ENCODE measurements around the gene DEAF1. TPM values are rescaled to one million over a fixed set of nuclear protein-coding genes. Genes with fewer than 3 reads are reported as not detected.

DEAF1 gene
- total RNA-seq, 4 donors from 2014 or later = 31.1 to 57.0 (median 39.6) TPM

DNA sequence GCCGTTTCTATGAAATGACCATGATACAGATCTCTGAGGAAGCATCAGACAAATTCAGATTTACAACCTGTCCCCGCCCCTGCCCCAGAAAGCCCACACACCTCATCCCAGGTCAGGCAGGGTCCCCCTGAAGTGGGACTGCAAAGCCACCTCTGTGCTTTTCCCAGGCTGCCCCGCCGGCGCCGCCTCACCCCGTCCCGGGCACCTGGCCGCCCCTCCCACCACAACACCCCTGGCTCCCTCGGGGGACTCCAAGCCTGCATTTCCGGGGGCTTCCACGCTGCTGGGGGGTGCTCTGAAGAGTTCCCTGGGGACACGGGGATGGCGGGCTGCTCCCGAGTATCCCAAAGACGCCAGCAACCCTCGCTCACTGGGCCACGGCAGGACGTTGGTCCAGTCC lies 34.7 kb downstream of the DEAF1 start:
- TF ChIP-seq POLR2A (IDR thresholded peaks at IDR 0.05) = no peak
- TF ChIP-seq, protein P1, sequence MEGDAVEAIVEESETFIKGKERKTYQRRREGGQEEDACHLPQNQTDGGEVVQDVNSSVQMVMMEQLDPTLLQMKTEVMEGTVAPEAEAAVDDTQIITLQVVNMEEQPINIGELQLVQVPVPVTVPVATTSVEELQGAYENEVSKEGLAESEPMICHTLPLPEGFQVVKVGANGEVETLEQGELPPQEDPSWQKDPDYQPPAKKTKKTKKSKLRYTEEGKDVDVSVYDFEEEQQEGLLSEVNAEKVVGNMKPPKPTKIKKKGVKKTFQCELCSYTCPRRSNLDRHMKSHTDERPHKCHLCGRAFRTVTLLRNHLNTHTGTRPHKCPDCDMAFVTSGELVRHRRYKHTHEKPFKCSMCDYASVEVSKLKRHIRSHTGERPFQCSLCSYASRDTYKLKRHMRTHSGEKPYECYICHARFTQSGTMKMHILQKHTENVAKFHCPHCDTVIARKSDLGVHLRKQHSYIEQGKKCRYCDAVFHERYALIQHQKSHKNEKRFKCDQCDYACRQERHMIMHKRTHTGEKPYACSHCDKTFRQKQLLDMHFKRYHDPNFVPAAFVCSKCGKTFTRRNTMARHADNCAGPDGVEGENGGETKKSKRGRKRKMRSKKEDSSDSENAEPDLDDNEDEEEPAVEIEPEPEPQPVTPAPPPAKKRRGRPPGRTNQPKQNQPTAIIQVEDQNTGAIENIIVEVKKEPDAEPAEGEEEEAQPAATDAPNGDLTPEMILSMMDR (IDR thresholded peaks at IDR 0.05) = no peak
- intact Hi-C loops (cut with DNase I; ENCODE audit: low total_unique reads) = no loop called here
- WGBS, 2 donors = 82 to 86% methylated on average over 17 to 19 of the region's 19 CpGs
- no peak for DNase-seq (ENCODE audit: low spot score in 2 of 2)
- no peak overlapping the region for H3K4me3 ChIP-seq (ENCODE audit: low read depth, poor library complexity, severe bottlenecking)

DNA sequence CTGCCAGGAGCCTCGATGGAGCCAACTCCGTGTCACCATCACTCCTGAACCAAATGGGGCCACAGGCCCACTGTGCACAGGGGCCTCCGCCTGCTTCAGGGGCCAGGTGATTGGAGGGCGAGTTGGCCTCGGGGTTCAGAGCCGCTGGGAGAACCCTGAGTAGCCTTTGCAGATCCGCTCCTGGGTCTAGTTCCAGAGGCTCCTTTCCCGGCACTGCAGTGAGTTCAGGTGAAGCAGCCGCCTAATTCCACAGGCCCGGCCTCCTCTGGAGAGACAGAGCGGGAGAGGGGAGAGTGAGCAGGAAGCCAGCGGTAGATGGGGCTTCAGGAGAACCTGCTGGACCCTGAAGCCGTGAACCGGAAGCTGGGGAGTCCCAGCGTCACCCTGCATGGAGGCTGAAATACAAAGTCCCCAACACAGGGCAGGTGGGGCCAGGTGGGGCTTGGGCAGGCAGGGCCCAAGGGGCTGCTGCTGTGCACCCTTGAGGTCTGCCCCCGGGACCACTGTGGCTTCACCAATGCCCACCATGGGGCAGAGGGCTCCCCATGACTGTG lies 35.4 kb downstream of the DEAF1 start:
- intact Hi-C loops (cut with DNase I; ENCODE audit: low total_unique reads) = loop anchor here (10.0 kb wide), 1 partner anchor 65 kb away; no protein-coding TSS in a partner anchor
- no peak for DNase-seq (ENCODE audit: low spot score in 2 of 2)
- 82 to 89% methylated on average over 16 of the region's 16 CpGs for WGBS, 2 donors
- no peak overlapping the region for H3K4me3 ChIP-seq (ENCODE audit: low read depth, poor library complexity, severe bottlenecking)
- TF ChIP-seq, protein P1 (IDR thresholded peaks at IDR 0.05) = no peak
- no peak for TF ChIP-seq POLR2A (IDR thresholded peaks at IDR 0.05)

DNA sequence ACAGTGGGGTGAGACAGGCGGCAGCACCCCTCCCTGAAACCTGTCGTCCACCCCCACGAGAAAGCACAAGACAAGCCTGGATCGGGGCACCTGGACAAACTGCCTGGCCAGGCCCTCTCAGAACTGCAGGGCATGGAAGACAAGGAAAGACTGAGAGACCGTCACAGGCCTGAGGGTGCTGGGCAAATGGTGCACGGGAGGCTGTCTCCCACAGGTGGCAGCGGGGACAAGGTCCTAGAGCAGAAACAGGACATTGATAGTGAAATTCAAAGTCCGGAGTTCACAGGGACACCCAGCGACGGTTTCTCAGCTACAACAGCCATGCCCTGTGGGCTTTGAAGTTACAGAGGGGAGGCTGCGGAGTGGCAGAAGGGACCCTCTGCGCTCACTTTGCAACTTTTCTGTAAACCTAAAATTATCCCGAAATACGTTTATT lies 37.3 kb downstream of the DEAF1 start:
- H3K4me3 ChIP-seq (ENCODE audit: low read depth, poor library complexity, severe bottlenecking) = no peak overlapping the region
- DNase-seq (ENCODE audit: low spot score in 2 of 2) = no peak
- 78 to 81% methylated on average over 14 of the region's 14 CpGs for WGBS, 2 donors
- TF ChIP-seq, protein P1 (IDR thresholded peaks at IDR 0.05) = no peak
- TF ChIP-seq POLR2A (IDR thresholded peaks at IDR 0.05) = no peak
- intact Hi-C loops (cut with DNase I; ENCODE audit: low total_unique reads) = loop anchor here (10.0 kb wide), 1 partner anchor 67 kb away; no protein-coding TSS in a partner anchor

DNA sequence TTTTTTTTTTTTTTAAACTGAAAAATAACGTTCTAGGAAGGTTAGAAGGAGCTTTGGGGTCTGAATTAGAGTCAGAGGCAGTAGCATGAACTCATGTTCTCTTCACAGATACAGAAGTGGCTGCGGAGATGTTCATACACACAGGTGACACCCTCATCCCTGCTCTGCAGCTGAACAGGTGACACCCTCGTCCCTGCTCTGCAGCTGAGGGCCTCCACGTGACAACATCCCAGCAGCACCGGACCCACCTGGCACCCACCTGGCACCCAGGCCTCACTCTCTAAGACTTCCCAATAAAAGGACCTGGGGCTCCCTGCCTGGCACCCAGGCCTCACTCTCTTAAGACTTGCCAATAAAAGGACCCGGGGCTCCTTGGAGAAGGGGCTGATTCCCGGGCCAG lies 38.2 kb downstream of the DEAF1 start:
- DNase-seq (ENCODE audit: low spot score in 2 of 2) = no peak
- H3K4me3 ChIP-seq (ENCODE audit: low read depth, poor library complexity, severe bottlenecking) = no peak overlapping the region
- intact Hi-C loops (cut with DNase I; ENCODE audit: low total_unique reads) = loop anchor here (10.0 kb wide), 1 partner anchor 68 kb away; no protein-coding TSS in a partner anchor
- 87 to 97% methylated on average over 7 of the region's 7 CpGs for WGBS, 2 donors
- TF ChIP-seq, protein P1 (IDR thresholded peaks at IDR 0.05) = no peak
- TF ChIP-seq POLR2A (IDR thresholded peaks at IDR 0.05) = no peak

DNA sequence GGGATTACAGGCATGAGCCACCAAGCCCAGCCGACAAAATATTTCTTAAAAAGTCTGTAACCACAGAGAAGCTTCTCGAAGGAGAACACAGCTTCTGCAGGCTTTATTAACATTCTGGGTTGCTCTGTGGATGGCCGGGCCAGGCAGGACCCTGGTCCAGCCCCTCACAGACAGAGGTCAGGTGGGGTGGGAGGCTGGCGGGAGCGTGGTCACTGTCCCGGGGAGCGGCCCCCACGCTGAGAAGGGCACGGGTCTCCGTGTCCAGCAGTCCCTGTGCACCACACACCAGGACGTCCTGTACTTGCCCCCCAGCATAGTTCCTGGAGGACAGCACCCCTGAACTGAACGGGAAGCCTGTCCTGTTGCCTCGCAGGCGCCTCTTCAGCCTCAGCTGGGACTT lies 38.6 kb downstream of the DEAF1 start:
- H3K4me3 ChIP-seq (ENCODE audit: low read depth, poor library complexity, severe bottlenecking) = no peak overlapping the region
- 90 to 92% methylated on average over 14 of the region's 14 CpGs for WGBS, 2 donors
- TF ChIP-seq, protein P1 (IDR thresholded peaks at IDR 0.05) = no peak
- no peak for TF ChIP-seq POLR2A (IDR thresholded peaks at IDR 0.05)
- intact Hi-C loops (cut with DNase I; ENCODE audit: low total_unique reads) = loop anchor here (10.0 kb wide), 1 partner anchor 68 kb away; no protein-coding TSS in a partner anchor
- DNase-seq (ENCODE audit: low spot score in 2 of 2) = no peak

All from lower leg skin (tissue), 4 donors.